ENCODE results near the gene MFSD12.

MFSD12 gene

GRCh38 chr19:3524078-3524842 is 33.1 kb downstream of the MFSD12 start:
- no peak for DNase-seq (ENCODE audit: low read depth in 2 of 2, low spot score in 1 of 2)

GRCh38 chr19:3523361-3524077 is 33.9 kb downstream of the MFSD12 start:
- DNase-seq (ENCODE audit: low read depth in 2 of 2, low spot score in 1 of 2), result no peak

GRCh38 chr19:3522421-3523360 is 34.7 kb downstream of the MFSD12 start:
- DNase-seq (ENCODE audit: low read depth in 2 of 2, low spot score in 1 of 2), result no peak

- no peak for DNase-seq (ENCODE audit: low read depth in 2 of 2, low spot score in 1 of 2)
Measured at GRCh38 chr19:3521104-3521445, 36.3 kb downstream of the MFSD12 start.

GRCh38 chr19:3520166-3521103 is 37.0 kb downstream of the MFSD12 start:
- no peak for DNase-seq (ENCODE audit: low read depth in 2 of 2, low spot score in 1 of 2)

GRCh38 chr19:3519126-3519525 is 38.3 kb downstream of the MFSD12 start:
- DNase-seq (ENCODE audit: low read depth in 2 of 2, low spot score in 1 of 2), result no peak

- no peak for DNase-seq (ENCODE audit: low read depth in 2 of 2, low spot score in 1 of 2)
Measured at GRCh38 chr19:3518659-3519058, 38.7 kb downstream of the MFSD12 start.

GRCh38 chr19:3518255-3518654 is 39.1 kb downstream of the MFSD12 start:
- DNase-seq (ENCODE audit: low read depth in 2 of 2, low spot score in 1 of 2), result no peak

- DNase-seq (ENCODE audit: low read depth in 2 of 2, low spot score in 1 of 2), result no peak
Measured at GRCh38 chr19:3517638-3518037, 39.7 kb downstream of the MFSD12 start.

GRCh38 chr19:3516675-3517207 is 40.6 kb downstream of the MFSD12 start:
- no peak for DNase-seq (ENCODE audit: low read depth in 2 of 2, low spot score in 1 of 2)

- DNase-seq (ENCODE audit: low read depth in 2 of 2, low spot score in 1 of 2), result no peak
Measured at GRCh38 chr19:3515891-3516422, 41.4 kb downstream of the MFSD12 start.

- no peak for DNase-seq (ENCODE audit: low read depth in 2 of 2, low spot score in 1 of 2)
Measured at GRCh38 chr19:3514930-3515329, 42.5 kb downstream of the MFSD12 start.

- no peak for DNase-seq (ENCODE audit: low read depth in 2 of 2, low spot score in 1 of 2)
Measured at GRCh38 chr19:3513229-3514140, 43.9 kb downstream of the MFSD12 start.

GRCh38 chr19:3512562-3513228 is 44.7 kb downstream of the MFSD12 start:
- DNase-seq (ENCODE audit: low read depth in 2 of 2, low spot score in 1 of 2), result no peak

- no peak for DNase-seq (ENCODE audit: low read depth in 2 of 2, low spot score in 1 of 2)
Measured at GRCh38 chr19:3511506-3512251, 45.7 kb downstream of the MFSD12 start.

- DNase-seq (ENCODE audit: low read depth in 2 of 2, low spot score in 1 of 2), result no peak
Measured at GRCh38 chr19:3510727-3511126, 46.7 kb downstream of the MFSD12 start.

GRCh38 chr19:3509566-3509989 is 47.8 kb downstream of the MFSD12 start:
- no peak for DNase-seq (ENCODE audit: low read depth in 2 of 2, low spot score in 1 of 2)

Measured in stimulated activated CD8-positive, alpha-beta memory T cell treated with anti-CD3 and anti-CD28 coated beads, Interleukin-4, amount 100 ng/mL, for 4 hours (primary cell).